H1 (cell line): ENCODE results near the gene TMEM185B. TPM values are rescaled to one million over a fixed set of nuclear protein-coding genes. Genes with fewer than 3 reads are reported as not detected.

ENCODE experiments used
- CTCF ChIA-PET: fragments of 300-600 bp; sonication (Branson Sonifier 250); formaldehyde crosslinking; loops from one replicate; lab custom pipeline; 2021; ENCODE audit not compliant: partially characterized antibody; lab: Charles Lee
- POLR2A ChIA-PET: fragments of 300-600 bp; sonication (Branson Sonifier 250); formaldehyde crosslinking; loops from one replicate; lab custom pipeline; 2021; ENCODE audit warnings: inconsistent platforms; ENCODE audit not compliant: partially characterized antibody; lab: Charles Lee
- DNase-seq, 2 experiments: peaks; one replicate each; pipeline versions ENCODE4 v3.0.0 to v3.0.0-alpha.2; 2010 to 2022; ENCODE audit warnings: low spot score in 2 of 2, low read depth in 1 of 2, mixed read lengths in 1 of 2
- FAIRE-seq: peaks from 2 replicates; lab custom pipeline; 2011; peaks lifted over from hg19 to GRCh38; lab: Jason Lieb, UNC
- H2AFZ ChIP-seq: 2 replicates; pipeline ENCODE4 v1.8.1; 2012; ENCODE audit warnings: low read length, inconsistent platforms
- H2AK5ac ChIP-seq: 2 replicates; pipeline ENCODE4 v1.6.1; 2013; ENCODE audit warnings: low read depth, low read length
- H2BK120ac ChIP-seq: replicated peaks from 2 replicates; pipeline ENCODE3; 2013; ENCODE audit warnings: low read depth, low read length, inconsistent platforms
- H2BK12ac ChIP-seq: 2 replicates; pipeline ENCODE4 v1.6.1; 2013; ENCODE audit warnings: low read depth, low read length
- H2BK15ac ChIP-seq: 2 replicates; pipeline ENCODE4 v1.6.1; 2013; ENCODE audit warnings: low read length
- H2BK20ac ChIP-seq: 2 replicates; pipeline ENCODE4 v1.6.1; 2013; ENCODE audit warnings: low read length
- H2BK5ac ChIP-seq: 2 replicates; pipeline ENCODE4 v1.6.1; 2013; ENCODE audit warnings: low read depth, low read length
- H3K14ac ChIP-seq: 2 replicates; pipeline ENCODE4 v1.6.1; 2013; ENCODE audit warnings: inconsistent platforms; ENCODE audit not compliant: insufficient read length
- H3K18ac ChIP-seq: 2 replicates; pipeline ENCODE4 v1.6.1; 2013; ENCODE audit warnings: low read length; ENCODE audit errors: extremely low read depth
- H3K23ac ChIP-seq: 2 replicates; pipeline ENCODE4 v1.6.1; 2013; ENCODE audit warnings: inconsistent platforms; ENCODE audit not compliant: insufficient read length
- H3K23me2 ChIP-seq: 2 replicates; pipeline ENCODE4 v1.6.1; 2013; ENCODE audit warnings: low read depth, low read length
- H3K27ac ChIP-seq: 2 replicates; pipeline ENCODE4 v1.6.1; 2011; ENCODE audit warnings: low read depth, low read length, inconsistent platforms
- H3K27me3 ChIP-seq, 4 experiments: replicated peaks in 1 of 4; 1 replicate in 1 of 4; 2 replicates in 3 of 4; pipeline versions ENCODE4 v1.6.1 to v1.8.1; 2011 to 2013; ENCODE audit warnings: low read length in 3 of 4, mild to moderate bottlenecking in 3 of 4, inconsistent platforms in 2 of 4, mixed read lengths in 2 of 4, moderate library complexity in 1 of 4; ENCODE audit not compliant: control insufficient read depth in 3 of 4, insufficient read depth in 3 of 4; ENCODE audit errors: extremely low read depth in 1 of 4
- H3K36me3 ChIP-seq, 4 experiments: 2 replicates each; pipeline versions ENCODE4 v1.6.1 to v1.8.1; 2011 to 2013; ENCODE audit warnings: mild to moderate bottlenecking in 4 of 4, low read length in 3 of 4, moderate library complexity in 2 of 4, control low read depth in 1 of 4, inconsistent platforms in 1 of 4; ENCODE audit not compliant: insufficient read depth in 4 of 4, control insufficient read depth in 2 of 4
- H3K4ac ChIP-seq: replicated peaks from 2 replicates; pipeline ENCODE3; 2013; ENCODE audit warnings: low read length, low read depth, mixed read lengths, inconsistent platforms; ENCODE audit not compliant: insufficient read length
- H3K4me1 ChIP-seq, 4 experiments: replicated peaks in 1 of 4; 1 replicate in 1 of 4; 2 replicates in 3 of 4; pipeline versions ENCODE4 v1.6.1 to v1.8.1; 2011 to 2013; ENCODE audit warnings: low read length in 3 of 4, inconsistent platforms in 2 of 4, mixed read lengths in 1 of 4; ENCODE audit not compliant: insufficient read depth in 4 of 4, control insufficient read depth in 3 of 4
- H3K4me2 ChIP-seq, 2 experiments: 2 replicates each; pipeline versions ENCODE4 v1.6.1 to v1.8.1; 2011 to 2013; ENCODE audit warnings: low read depth in 2 of 2, low read length in 2 of 2, control low read depth in 1 of 2, inconsistent platforms in 1 of 2, mild to moderate bottlenecking in 1 of 2; ENCODE audit not compliant: insufficient read depth in 1 of 2
- H3K4me3 ChIP-seq, 4 experiments: fragments of 200-600, 300-600 bp in 1 of 4; sonication (generic), shearing (Covaris generic), sonication (Bioruptor Twin) in 1 of 4; 2 replicates each; pipeline versions ENCODE4 v1.5.1 to v1.8.1; 2011 to 2016; ENCODE audit warnings: low read length in 4 of 4, low read depth in 3 of 4, control low read depth in 2 of 4, inconsistent platforms in 2 of 4, mild to moderate bottlenecking in 2 of 4, mixed read lengths in 1 of 4, moderate library complexity in 1 of 4; ENCODE audit not compliant: insufficient read depth in 2 of 4; ENCODE audit errors: extremely low read depth in 1 of 4
- H3K56ac ChIP-seq: replicated peaks from 2 replicates; pipeline ENCODE3; 2013; ENCODE audit warnings: low read depth, mild to moderate bottlenecking, mixed read lengths, low read length, inconsistent platforms; ENCODE audit not compliant: insufficient read length
- H3K79me1 ChIP-seq: 2 replicates; pipeline ENCODE4 v1.6.1; 2013; ENCODE audit warnings: low read depth, low read length, control low read depth
- H3K79me2 ChIP-seq, 2 experiments: 2 replicates each; pipeline versions ENCODE4 v1.6.1 to v1.8.1; 2012 to 2013; ENCODE audit warnings: low read length in 2 of 2, mild to moderate bottlenecking in 2 of 2, inconsistent platforms in 1 of 2; ENCODE audit not compliant: insufficient read depth in 2 of 2, control insufficient read depth in 1 of 2
- H3K9ac ChIP-seq, 4 experiments: replicated peaks in 1 of 4; 1 replicate in 1 of 4; 2 replicates in 3 of 4; pipeline versions ENCODE4 v1.6.1 to v1.8.1; 2011 to 2013; ENCODE audit warnings: low read depth in 3 of 4, low read length in 3 of 4, control low read depth in 2 of 4, mild to moderate bottlenecking in 2 of 4, moderate library complexity in 2 of 4, inconsistent platforms in 1 of 4; ENCODE audit errors: extremely low read depth in 1 of 4
- H3K9me3 ChIP-seq, 2 experiments: 2 replicates each; pipeline versions ENCODE4 v1.6.1 to v1.8.1; 2012 to 2013; ENCODE audit warnings: mild to moderate bottlenecking in 2 of 2, moderate library complexity in 2 of 2, control low read depth in 1 of 2, inconsistent platforms in 1 of 2, low read depth in 1 of 2, low read length in 1 of 2, mixed read lengths in 1 of 2; ENCODE audit not compliant: insufficient read depth in 2 of 2
- H4K20me1 ChIP-seq, 2 experiments: replicated peaks in 1 of 2; 2 replicates each; pipeline versions ENCODE3 to v1.8.1; 2011 to 2013; ENCODE audit warnings: inconsistent platforms in 2 of 2, low read length in 2 of 2, mild to moderate bottlenecking in 1 of 2; ENCODE audit not compliant: insufficient read depth in 2 of 2, control insufficient read depth in 1 of 2
- H4K5ac ChIP-seq: 2 replicates; pipeline ENCODE4 v1.6.1; 2013; ENCODE audit warnings: low read length, low read depth, mixed read lengths, inconsistent platforms; ENCODE audit not compliant: insufficient read length
- H4K8ac ChIP-seq: 2 replicates; pipeline ENCODE4 v1.8.0; 2013; ENCODE audit warnings: mild to moderate bottlenecking, moderate library complexity, low read length, inconsistent platforms; ENCODE audit not compliant: insufficient read depth; ENCODE audit errors: extremely low read depth
- H4K91ac ChIP-seq: replicated peaks from 2 replicates; pipeline ENCODE3; 2013; ENCODE audit warnings: low read length, mixed read lengths, inconsistent platforms; ENCODE audit not compliant: insufficient read length
- CTCF ChIP-seq, 3 experiments: IDR thresholded peaks; 1 replicate in 2 of 3; 2 replicates in 1 of 3; pipeline versions ENCODE4 v1.5.1 to v1.6.1; 2011; ENCODE audit warnings: low read length in 3 of 3, mild to moderate bottlenecking in 3 of 3, inconsistent platforms in 2 of 3, low read depth in 1 of 3, moderate library complexity in 1 of 3; ENCODE audit not compliant: insufficient read depth in 1 of 3; ENCODE audit errors: control extremely low read depth in 1 of 3
- EGR1 ChIP-seq: IDR thresholded peaks from 2 replicates; pipeline ENCODE4 v1.6.1; 2011; ENCODE audit warnings: low read depth, low read length, borderline replicate concordance
- RAD21 ChIP-seq, 2 experiments: IDR thresholded peaks in 1 of 2; conservative IDR thresholded peaks in 1 of 2; 2 replicates each; pipeline ENCODE4 v1.6.1; 2011; ENCODE audit warnings: low read depth in 2 of 2, low read length in 2 of 2, improper control_type of control experiment in 1 of 2, inconsistent platforms in 1 of 2, mild to moderate bottlenecking in 1 of 2, moderate library complexity in 1 of 2
- SP2 ChIP-seq: IDR thresholded peaks from 2 replicates; pipeline ENCODE4 v1.6.1; 2012; ENCODE audit warnings: mild to moderate bottlenecking, low read length, inconsistent platforms
- WGBS, 2 experiments: shearing (Covaris generic) in 1 of 2; methylation state at CpG; one replicate each; pipeline versions ENCODE4 v1.1.6 to v1.1.7; 2013 to 2015; ENCODE audit warnings: low lambda C conversion rate in 2 of 2, mixed read lengths in 2 of 2, inconsistent platforms in 1 of 2, low coverage in 1 of 2, missing lambda C conversion rate in 1 of 2; ENCODE audit not compliant: insufficient replicate concordance in 2 of 2, insufficient coverage in 1 of 2, insufficient read length in 1 of 2; ENCODE audit errors: extremely low coverage in 1 of 2, missing lambda C conversion rate in 1 of 2; 5-methylcytosine and 5-hydroxymethylcytosine counted together
- polyA plus RNA-seq, 7 experiments: library from polyadenylated mRNA; depleted of rRNA in 3 of 7; stranded (reverse) in 5 of 7; unstranded in 2 of 7; fragments of >200 nt in 5 of 7; fragments of 200-250 nt in 2 of 7; gene quantifications; 1 replicate in 5 of 7; 2 replicates in 1 of 7; 4 replicates in 1 of 7; pipeline versions ENCODE4 v1.2.1 to v1.2.3, GENCODE V29; 2011 to 2013; ENCODE audit warnings: missing spikeins in 2 of 7, mixed read lengths in 2 of 7
- total RNA-seq: library from RNA; stranded (reverse); fragmentation: NEBNext Ultra II Directional; extraction: Animal tissue kit (Norgen Biotek cat#: 25700); gene quantifications from 2 replicates; pipeline ENCODE4 v1.2.1, GENCODE V29; 2021

Gene TMEM185B
- total and polyA plus RNA-seq, 2 of the 8 experiments (the other 6 are each of a cell fraction or from before 2014, with no cell fraction given): 13.5 to 14.0 TPM

- TF ChIP-seq RAD21 (IDR thresholded peaks at IDR 0.05 in 1 of 2, conservative IDR thresholded peaks at IDR 0.05 in 1 of 2; ENCODE audit: low read depth in 2 of 2, low read length in 2 of 2) (peak; percentile 78 to 83), CTCF (IDR thresholded peaks at IDR 0.05; ENCODE audit: control extremely low read depth in 1 of 3, insufficient read depth in 1 of 3, low read depth in 1 of 3, low read length in 3 of 3) (peak in 2 of 3 experiments; percentile 43 to 61; a peak in 2 of 4 replicates), EGR1 (no peak), SP2 (no peak)
- TF ChIP-seq, all 59 proteins: peak for 2
- no peak overlapping the region for H3K27ac ChIP-seq
- H3K18ac ChIP-seq: no peak overlapping the region
- peaks cover 0 to 3% (median 0%) of the 10 kb centered on the region in 4 experiments; a peak in 1 of 7 replicates for H3K4me1 ChIP-seq
- no peak overlapping the region for H2BK12ac ChIP-seq
- H3K9me3 ChIP-seq: no peaks in the 10 kb centered on the region
- H3K56ac ChIP-seq: no peak overlapping the region
- H4K8ac ChIP-seq: no peak overlapping the region
- H4K91ac ChIP-seq: no peak overlapping the region
- H3K36me3 ChIP-seq: peaks cover 0 to under 1% (median 0%) of the 10 kb centered on the region in 4 experiments; a peak in 1 of 8 replicates
- H3K4me3 ChIP-seq: no peak overlapping the region
- no peak overlapping the region for H2AK5ac ChIP-seq
- no peaks in the 10 kb centered on the region for H3K27me3 ChIP-seq
- no peak overlapping the region for H2BK15ac ChIP-seq
- 47% methylated on average over 6 of the region's 6 CpGs; no CpG with 5 or more reads in 1 of the 2 experiments for WGBS, 2 experiments
- H2AFZ ChIP-seq: no peak overlapping the region
- no peak overlapping the region for H2BK5ac ChIP-seq
- no peak overlapping the region for H3K4me2 ChIP-seq
- DNase-seq (no peak), FAIRE-seq (peak; percentile 42)
- no peak overlapping the region for H4K5ac ChIP-seq
- H3K79me2 ChIP-seq: no peaks in the 10 kb centered on the region
- no peak overlapping the region for H3K14ac ChIP-seq
- ChIA-PET CTCF (interaction anchor here (0.6 to 3.7 kb wide), 61 partner anchors 10 to 699 kb away, joined by 3 to 20 read pairs (median 4); no protein-coding TSS in a partner anchor), POLR2A (interaction anchor here (0.6 to 1.5 kb wide), 3 partner anchors 41 to 416 kb away, joined by 3 to 4 read pairs (median 3); partner anchors contain the start of gene PTPN4)
- no peak overlapping the region for H2BK120ac ChIP-seq
- no peaks in the 10 kb centered on the region for H3K79me1 ChIP-seq
- H3K9ac ChIP-seq: no peak overlapping the region
- no peaks in the 10 kb centered on the region for H3K23me2 ChIP-seq
- H2BK20ac ChIP-seq: no peak overlapping the region
- no peaks in the 10 kb centered on the region for H4K20me1 ChIP-seq
- H3K4ac ChIP-seq: no peak overlapping the region
- no peak overlapping the region for H3K23ac ChIP-seq
Observed at GRCh38 chr2:120174963-120175581, 48.1 kb downstream of the TMEM185B start.
